GM12878 (cell line): ENCODE results near the gene RINT1.
"Not testable (repeated sequence)": the region's sequence is repeated elsewhere in the genome, so short reads cannot be mapped to it uniquely, and the experiment has no call there.

Experiments used
- CREM ChIP-seq: IDR thresholded peaks from 2 replicates; pipeline ENCODE4 v1.6.1; 2014; ENCODE audit warnings: antibody characterized with exemption, low read depth
- POLR2A ChIP-seq: IDR thresholded peaks from 2 replicates; pipeline ENCODE4 v1.6.1; 2011; ENCODE audit warnings: low read depth, mild to moderate bottlenecking, low read length
- RFX5 ChIP-seq: IDR thresholded peaks from 2 replicates; pipeline ENCODE4 v1.6.1; 2011; ENCODE audit warnings: low read depth, low read length, improper control_type of control experiment
- SMARCA5 ChIP-seq: fragments of 450-650 bp; IDR thresholded peaks from 2 replicates; pipeline ENCODE4 v1.6.1; 2017; ENCODE audit warnings: mild to moderate bottlenecking
- TAF1 ChIP-seq: IDR thresholded peaks from 2 replicates; pipeline ENCODE4 v1.6.1; 2011; ENCODE audit warnings: mild to moderate bottlenecking, low read depth, low read length, borderline replicate concordance
- TCF7 ChIP-seq: IDR thresholded peaks from 2 replicates; pipeline ENCODE4 v1.6.1; 2014; ENCODE audit warnings: antibody characterized with exemption, borderline replicate concordance
- TF ChIP-seq, protein P1 (sequence below), 3 experiments: IDR thresholded peaks in 2 of 3; conservative IDR thresholded peaks in 1 of 3; 2 replicates each; pipeline ENCODE4 v1.5.1; 2011; ENCODE audit warnings: low read depth in 3 of 3, low read length in 3 of 3, mild to moderate bottlenecking in 3 of 3, control low read depth in 2 of 3, moderate library complexity in 2 of 3, inconsistent platforms in 1 of 3, mixed read lengths in 1 of 3; ENCODE audit not compliant: control insufficient read depth in 2 of 3, insufficient read depth in 1 of 3; ENCODE audit errors: extremely low read depth in 1 of 3

DNA sequence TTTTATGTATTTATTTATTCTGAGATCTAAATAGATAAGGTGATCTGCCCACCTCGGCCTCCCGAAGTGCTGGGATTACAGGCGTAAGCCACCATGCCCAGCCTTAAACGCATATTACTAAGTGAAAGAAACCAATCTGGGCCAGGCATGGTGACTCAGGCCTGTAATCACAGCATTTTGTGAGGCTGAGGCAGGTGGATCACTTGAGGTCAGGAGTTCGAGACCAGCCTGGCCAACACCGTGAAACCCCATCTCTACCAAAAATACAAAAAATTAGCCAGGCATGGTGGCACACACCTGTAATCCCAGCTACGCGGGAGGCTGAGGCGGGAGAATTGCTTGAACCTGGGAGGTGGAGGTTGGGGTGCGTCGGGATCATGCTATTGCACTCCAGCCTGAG, 7.6 kb upstream of the RINT1 start:
- not testable (repeated sequence) for TF ChIP-seq TAF1, CREM, POLR2A, SMARCA5, TCF7, RFX5
- TF ChIP-seq, protein P1, sequence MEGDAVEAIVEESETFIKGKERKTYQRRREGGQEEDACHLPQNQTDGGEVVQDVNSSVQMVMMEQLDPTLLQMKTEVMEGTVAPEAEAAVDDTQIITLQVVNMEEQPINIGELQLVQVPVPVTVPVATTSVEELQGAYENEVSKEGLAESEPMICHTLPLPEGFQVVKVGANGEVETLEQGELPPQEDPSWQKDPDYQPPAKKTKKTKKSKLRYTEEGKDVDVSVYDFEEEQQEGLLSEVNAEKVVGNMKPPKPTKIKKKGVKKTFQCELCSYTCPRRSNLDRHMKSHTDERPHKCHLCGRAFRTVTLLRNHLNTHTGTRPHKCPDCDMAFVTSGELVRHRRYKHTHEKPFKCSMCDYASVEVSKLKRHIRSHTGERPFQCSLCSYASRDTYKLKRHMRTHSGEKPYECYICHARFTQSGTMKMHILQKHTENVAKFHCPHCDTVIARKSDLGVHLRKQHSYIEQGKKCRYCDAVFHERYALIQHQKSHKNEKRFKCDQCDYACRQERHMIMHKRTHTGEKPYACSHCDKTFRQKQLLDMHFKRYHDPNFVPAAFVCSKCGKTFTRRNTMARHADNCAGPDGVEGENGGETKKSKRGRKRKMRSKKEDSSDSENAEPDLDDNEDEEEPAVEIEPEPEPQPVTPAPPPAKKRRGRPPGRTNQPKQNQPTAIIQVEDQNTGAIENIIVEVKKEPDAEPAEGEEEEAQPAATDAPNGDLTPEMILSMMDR (IDR thresholded peaks at IDR 0.05 in 2 of 3, conservative IDR thresholded peaks at IDR 0.05 in 1 of 3; ENCODE audit: control insufficient read depth in 2 of 3, extremely low read depth in 1 of 3, insufficient read depth in 1 of 3, low read depth in 3 of 3, low read length in 3 of 3), result not testable (repeated sequence)
